ENCODE results near the gene LSAMP. TPM values are rescaled to one million over a fixed set of nuclear protein-coding genes. Genes with fewer than 3 reads are reported as not detected.

Gene LSAMP
- total and polyA plus RNA-seq, 2 of the 8 experiments (the other 6 are each of a cell fraction or from before 2014, with no cell fraction given), result 1.8 to 5.7 TPM

DNA sequence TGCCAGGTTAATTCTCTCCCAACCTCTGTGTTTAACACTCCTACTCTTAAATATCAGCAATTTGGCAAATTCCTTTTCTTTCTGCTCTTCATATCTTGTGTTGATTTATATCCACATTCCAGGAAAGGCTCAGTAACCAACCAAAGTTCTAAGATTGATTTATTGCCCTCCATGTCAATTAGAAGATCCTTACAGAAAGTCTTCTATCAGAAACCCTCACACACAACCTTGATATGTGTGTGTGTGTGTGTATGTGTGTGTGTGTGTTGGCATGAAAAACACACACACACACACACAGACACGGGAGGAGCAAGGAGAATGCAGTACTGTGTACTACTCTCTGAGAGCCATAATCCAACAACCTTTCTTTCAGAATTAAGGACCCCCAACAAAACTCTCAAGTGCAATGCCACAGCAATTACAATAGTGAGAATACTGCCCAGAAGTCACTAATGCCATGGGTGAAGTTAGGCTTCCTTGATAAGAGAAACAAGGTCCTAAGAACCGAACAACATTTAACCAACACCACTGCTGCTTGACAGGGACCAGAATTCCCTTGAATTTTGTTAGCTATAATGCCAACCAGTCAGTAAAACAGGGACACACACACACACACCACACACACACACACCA is 1.1 kb downstream of the LSAMP start:
- FAIRE-seq, result peak; percentile 36
- Histone ChIP-seq H2BK12ac (ENCODE audit: low read depth, low read length) (no peak overlapping the region), H3K27ac (ENCODE audit: low read depth, low read length) (no peak overlapping the region), H4K5ac (ENCODE audit: insufficient read length, low read depth, low read length) (no peak overlapping the region), H4K8ac (ENCODE audit: extremely low read depth, insufficient read depth, low read length) (no peak overlapping the region), H3K4ac (replicated peaks; ENCODE audit: insufficient read length, low read depth, low read length) (no peak overlapping the region), H3K14ac (ENCODE audit: insufficient read length) (no peak overlapping the region), H3K36me3 (ENCODE audit: control insufficient read depth in 2 of 4, insufficient read depth in 4 of 4, low read length in 3 of 4) (no peaks in the 10 kb centered on the region), H2AFZ (ENCODE audit: low read length) (peak overlapping the region; percentile 84), H3K23me2 (ENCODE audit: low read depth, low read length) (peaks cover 9% of the 10 kb centered on the region), H3K56ac (replicated peaks; ENCODE audit: insufficient read length, low read depth, low read length) (no peak overlapping the region), H3K4me3 (ENCODE audit: extremely low read depth in 1 of 4, insufficient read depth in 2 of 4, low read depth in 3 of 4, low read length in 4 of 4) (peak overlapping the region; percentile 67 to 94 (median 86)), H2BK5ac (ENCODE audit: low read depth, low read length) (no peak overlapping the region), H3K4me2 (ENCODE audit: insufficient read depth in 1 of 2, low read depth in 2 of 2, low read length in 2 of 2) (peak overlapping the region; percentile 99 to 100), H2AK5ac (ENCODE audit: low read depth, low read length) (no peak overlapping the region), H2BK15ac (ENCODE audit: low read length) (peak overlapping the region; percentile 34; the same call in 1 of the 2 replicates), H4K20me1 (replicated peaks in 1 of 2; ENCODE audit: control insufficient read depth in 1 of 2, insufficient read depth in 2 of 2, low read length in 2 of 2) (no peaks in the 10 kb centered on the region), H3K23ac (ENCODE audit: insufficient read length) (no peak overlapping the region), H3K9ac (replicated peaks in 1 of 4; ENCODE audit: extremely low read depth in 1 of 4, low read depth in 3 of 4, low read length in 3 of 4) (peak overlapping the region in 3 of 4 experiments; percentile 64 to 87 (median 75); a peak in 6 of 7 replicates), H3K27me3 (replicated peaks in 1 of 4; ENCODE audit: control insufficient read depth in 3 of 4, extremely low read depth in 1 of 4, insufficient read depth in 3 of 4, low read length in 3 of 4) (peaks cover 0 to 17% (median 3%) of the 10 kb centered on the region in 4 experiments; a peak in 3 of 7 replicates), H2BK120ac (replicated peaks; ENCODE audit: low read depth, low read length) (no peak overlapping the region), H2BK20ac (ENCODE audit: low read length) (no peak overlapping the region; the same call in 1 of the 2 replicates), H3K79me2 (ENCODE audit: control insufficient read depth in 1 of 2, insufficient read depth in 2 of 2, low read length in 2 of 2) (no peaks in the 10 kb centered on the region), H4K91ac (replicated peaks; ENCODE audit: insufficient read length, low read length) (peak overlapping the region; percentile 27), H3K79me1 (ENCODE audit: low read depth, low read length) (no peaks in the 10 kb centered on the region), H3K18ac (ENCODE audit: extremely low read depth, low read length) (peak overlapping the region; percentile 49; the same call in 1 of the 2 replicates), H3K9me3 (ENCODE audit: insufficient read depth in 2 of 2, low read depth in 1 of 2, low read length in 1 of 2) (no peaks in the 10 kb centered on the region), H3K4me1 (replicated peaks in 1 of 4; ENCODE audit: control insufficient read depth in 3 of 4, insufficient read depth in 4 of 4, low read length in 3 of 4) (peaks cover 6 to 13% (median 9%) of the 10 kb centered on the region in 4 experiments; a peak in 5 of 7 replicates)
- WGBS, 2 experiments (ENCODE audit: extremely low coverage in 1 of 2, insufficient coverage in 1 of 2, insufficient read length in 1 of 2, insufficient replicate concordance in 2 of 2, low coverage in 1 of 2, low lambda C conversion rate in 2 of 2, missing lambda C conversion rate in 1 of 2), result 38% methylated on average over 2 of the region's 2 CpGs; no CpG with 5 or more reads in 1 of the 2 experiments
- no peak for DNase-seq (ENCODE audit: low read depth in 1 of 2, low spot score in 2 of 2)
- ChIA-PET CTCF (ENCODE audit: partially characterized antibody) (interaction anchor here (0.6 to 1.8 kb wide), 4 partner anchors 9 to 468 kb away, joined by 3 to 7 read pairs (median 4); no protein-coding TSS in a partner anchor), POLR2A (ENCODE audit: partially characterized antibody) (no interaction called here)
- TF ChIP-seq, protein P1, sequence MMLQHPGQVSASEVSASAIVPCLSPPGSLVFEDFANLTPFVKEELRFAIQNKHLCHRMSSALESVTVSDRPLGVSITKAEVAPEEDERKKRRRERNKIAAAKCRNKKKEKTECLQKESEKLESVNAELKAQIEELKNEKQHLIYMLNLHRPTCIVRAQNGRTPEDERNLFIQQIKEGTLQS (IDR thresholded peaks at IDR 0.05; ENCODE audit: insufficient read depth, low read depth, low read length), result no peak
- TF ChIP-seq SIN3A (conservative IDR thresholded peaks at IDR 0.05 in 1 of 2, IDR thresholded peaks at IDR 0.05 in 1 of 2; ENCODE audit: low read depth in 1 of 2, low read length in 2 of 2) (no peak), SP2 (IDR thresholded peaks at IDR 0.05; ENCODE audit: low read length) (no peak), SIRT6 (IDR thresholded peaks at IDR 0.05; ENCODE audit: low read length) (no peak), GTF2F1 (IDR thresholded peaks at IDR 0.05; ENCODE audit: borderline replicate concordance, low read depth, low read length) (no peak), TBP (IDR thresholded peaks at IDR 0.05; ENCODE audit: low read depth, low read length) (no peak), RXRA (IDR thresholded peaks at IDR 0.05; ENCODE audit: insufficient read depth, low read depth, low read length) (no peak), CBX8 (IDR thresholded peaks at IDR 0.05; ENCODE audit: borderline replicate concordance, low read depth, low read length) (no peak), SIX5 (IDR thresholded peaks at IDR 0.05; ENCODE audit: low read depth, low read length) (no peak), TAF7 (optimal IDR thresholded peaks at IDR 0.05; ENCODE audit: borderline replicate concordance, low read depth, low read length) (no peak), POLR2A (IDR thresholded peaks at IDR 0.05; ENCODE audit: control extremely low read depth in 1 of 2, low read depth in 2 of 2, low read length in 2 of 2) (no peak), NANOG (IDR thresholded peaks at IDR 0.05; ENCODE audit: insufficient read depth, low read depth, low read length, poor library complexity, severe bottlenecking) (no peak), CHD1 (IDR thresholded peaks at IDR 0.05; ENCODE audit: low read depth, low read length) (no peak)

Measured in H1 (cell line).